K562 (cell line): ENCODE measurements around the gene MLIP. TPM values are rescaled to one million over a fixed set of nuclear protein-coding genes. Genes with fewer than 3 reads are reported as not detected.

Source experiments
- CAMTA2 ChIP-seq: fragments of 250-450 bp; sonication (Bioruptor Pico); conservative IDR thresholded peaks from 2 replicates; pipeline ENCODE4 v1.5.1; 2022
- CREB3L1 ChIP-seq: fragments of 450-650 bp; IDR thresholded peaks from 2 replicates; pipeline ENCODE4 v1.6.1; 2014; ENCODE audit warnings: low read depth, mild to moderate bottlenecking, moderate library complexity, borderline replicate concordance
- ELK3 ChIP-seq: fragments of 450-650 bp; formaldehyde crosslinking; IDR thresholded peaks from 2 replicates; pipeline ENCODE4 v1.4.0; 2020; ENCODE audit warnings: mild to moderate bottlenecking
- HMGN3 ChIP-seq: IDR thresholded peaks from 2 replicates; pipeline ENCODE4 v1.6.1; 2011; ENCODE audit warnings: borderline replicate concordance, low read depth, mild to moderate bottlenecking, mixed read lengths, low read length; ENCODE audit not compliant: insufficient read length; ENCODE audit errors: extremely low read depth
- IFI16 ChIP-seq: fragments of 250-450 bp; sonication (Bioruptor Pico); IDR thresholded peaks from 2 replicates; pipeline ENCODE4 v2.1.2; 2022; ENCODE audit warnings: mild to moderate bottlenecking, inconsistent platforms
- NR4A1 ChIP-seq, 2 experiments: fragments of 250-450 bp in 1 of 2; fragments of 450-650 bp in 1 of 2; sonication (Bioruptor Pico) in 1 of 2; IDR thresholded peaks; 2 replicates each; pipeline versions ENCODE4 v1.4.0 to v1.6.1; 2016 to 2020; ENCODE audit warnings: mild to moderate bottlenecking in 2 of 2, missing compliant biosample characterization in 1 of 2, missing genetic modification characterization in 1 of 2, moderate library complexity in 1 of 2
- POLR3A ChIP-seq: IDR thresholded peaks from 2 replicates; pipeline ENCODE4 v1.6.1; 2011; ENCODE audit warnings: borderline replicate concordance, mild to moderate bottlenecking, moderate library complexity; ENCODE audit not compliant: insufficient read length, insufficient read depth; ENCODE audit errors: extremely low read depth
- SOX6 ChIP-seq: fragments of 450-650 bp; IDR thresholded peaks from 2 replicates; pipeline ENCODE4 v1.6.1; 2014; ENCODE audit warnings: mild to moderate bottlenecking
- STAT5A ChIP-seq: IDR thresholded peaks from 2 replicates; pipeline ENCODE4 v1.6.1; 2012; ENCODE audit warnings: low read length, inconsistent platforms, borderline replicate concordance
- ZBTB49 ChIP-seq: sonication (generic); formaldehyde crosslinking; IDR thresholded peaks from 2 replicates; pipeline ENCODE4 v1.8.0; 2022; ENCODE audit warnings: missing genetic modification reagents, mild to moderate bottlenecking, borderline replicate concordance
- polyA plus RNA-seq, 8 experiments: library from polyadenylated mRNA; depleted of rRNA in 4 of 8; stranded (reverse) in 5 of 8; unstranded in 3 of 8; fragments of >200 nt; fragmentation: Nextera tagmentation in 2 of 8; fragmentation: Illumina TruSeq in 1 of 8; extraction: Ambion mirVana in 2 of 8; extraction: Trizol in 1 of 8; gene quantifications; 2 replicates each; pipeline versions ENCODE4 v1.2.1 to v1.2.3, GENCODE V29; 2011 to 2014; ENCODE audit warnings: inconsistent platforms in 1 of 8, missing spikeins in 1 of 8
- total RNA-seq, 7 experiments: library from RNA; depleted of rRNA in 6 of 7; stranded (reverse); fragments of >200 nt in 6 of 7; fragmentation: Illumina TruSeq in 2 of 7; extraction: Trizol in 2 of 7; gene quantifications; 2 replicates each; pipeline versions ENCODE4 v1.2.1 to v1.2.3, GENCODE V29; 2011 to 2021; ENCODE audit warnings: low replicate concordance in 1 of 7

Gene MLIP
- total and polyA plus RNA-seq, 9 of the 15 experiments (the other 6 are each of a cell fraction or from before 2014, with no cell fraction given), result not detected

- TF ChIP-seq ELK3 (no peak), SOX6 (no peak), ZBTB49 (CRISPR knock-in tag) (no peak), CAMTA2 (CRISPR knock-in tag) (no peak), STAT5A (no peak), HMGN3 (no peak), CREB3L1 (no peak), NR4A1 (CRISPR knock-in tag; IDR thresholded peaks at IDR 0.05) (no peak), NR4A1 (tag; IDR thresholded peaks at IDR 0.05) (no peak), IFI16 (CRISPR knock-in tag) (no peak), POLR3A (no peak)
Measured at GRCh38 chr6:54284161-54284860, 173.1 kb downstream of the MLIP start (continued).
